Vagina (tissue), 2 donors: ENCODE measurements around the gene CCDC63. TPM values are rescaled to one million over a fixed set of nuclear protein-coding genes. Genes with fewer than 3 reads are reported as not detected.
"Not testable (repeated sequence)": the region's sequence is repeated elsewhere in the genome, so short reads cannot be mapped to it uniquely, and the experiment has no call there.

Experiments
- DNase-seq, 2 donors: peaks; one replicate each; pipeline ENCODE4 v3.0.0-alpha.2; 2017; ENCODE audit errors: extremely low spot score in 2 of 2
- H3K27ac ChIP-seq: fragments of 200-600 bp; sonication (generic); one replicate; pipeline ENCODE4 v1.5.1; 2019
- H3K27me3 ChIP-seq: fragments of 200-600 bp; sonication (generic); one replicate; pipeline ENCODE4 v1.5.1; 2019
- H3K36me3 ChIP-seq, 2 donors: fragments of 200-600 bp; sonication (generic); one replicate each; pipeline ENCODE4 v1.5.1; 2017 to 2019
- H3K4me1 ChIP-seq: fragments of 200-600 bp; sonication (generic); one replicate; pipeline ENCODE4 v1.5.1; 2019
- H3K4me3 ChIP-seq, 2 donors: fragments of 200-600 bp; sonication (generic); 1 replicate in 1 of 2; 2 replicates in 1 of 2; pipeline ENCODE4 v1.5.1; 2016 to 2019
- H3K9me3 ChIP-seq: fragments of 200-600 bp; sonication (generic); one replicate; pipeline ENCODE4 v1.5.1; 2019
- POLR2A ChIP-seq, 2 donors: fragments of 450-650 bp; IDR thresholded peaks; one replicate each; pipeline ENCODE4 v1.6.1; 2017; ENCODE audit warnings: antibody characterized with exemption in 2 of 2, mild to moderate bottlenecking in 2 of 2, moderate library complexity in 2 of 2
- POLR2AphosphoS5 ChIP-seq, 2 donors: sonication (generic); formaldehyde crosslinking; IDR thresholded peaks; one replicate each; pipeline ENCODE4 v1.9.0; 2017; ENCODE audit warnings: antibody characterized with exemption in 2 of 2, mild to moderate bottlenecking in 2 of 2, low read depth in 1 of 2; ENCODE audit not compliant: insufficient read depth in 1 of 2
- intact Hi-C: fragments of 100-400 bp; cut with DNase I; formaldehyde crosslinking; loops from one replicate; pipeline ENCODE4 v1.15.1; 2023
- total RNA-seq: library from RNA; depleted of rRNA; stranded (reverse); fragments of >200 nt; gene quantifications from one replicate; pipeline ENCODE4 v1.2.3, GENCODE V29; 2016

Gene CCDC63
- total RNA-seq, 1 donor from 2014 or later, result not detected

- H3K36me3 ChIP-seq, result no peaks in the 10 kb centered on the region
- no peak overlapping the region for H3K27ac ChIP-seq
- TF ChIP-seq POLR2AphosphoS5 (IDR thresholded peaks at IDR 0.05; ENCODE audit: insufficient read depth in 1 of 2, low read depth in 1 of 2) (no peak), POLR2A (IDR thresholded peaks at IDR 0.05) (no peak)
- no peak overlapping the region for H3K4me3 ChIP-seq
- DNase-seq, result no peak
- no peaks in the 10 kb centered on the region for H3K9me3 ChIP-seq
- intact Hi-C loops, result no loop called here
- H3K27me3 ChIP-seq, result no peaks in the 10 kb centered on the region
- H3K4me1 ChIP-seq, result no peaks in the 10 kb centered on the region
These were observed 101.3 kb downstream of the CCDC63 start for GRCh38 chr12:110948041-110948440.

GRCh38 chr12:110950466-110950865 is 103.7 kb downstream of the CCDC63 start:
- H3K27ac ChIP-seq, H3K27me3 ChIP-seq, H3K4me3 ChIP-seq, DNase-seq, H3K9me3 ChIP-seq, H3K4me1 ChIP-seq, H3K36me3 ChIP-seq, intact Hi-C loops: not testable (repeated sequence)

- H3K4me1 ChIP-seq, H3K9me3 ChIP-seq, H3K36me3 ChIP-seq, intact Hi-C loops, H3K4me3 ChIP-seq, H3K27me3 ChIP-seq, H3K27ac ChIP-seq, DNase-seq: not testable (repeated sequence)
These were observed 104.1 kb downstream of the CCDC63 start for GRCh38 chr12:110950867-110951266.

Other genes with a start within 250 kb of the CCDC63 start
- 31.4 TPM for gene TCTN1, start 232.9 kb upstream of the CCDC63 start, total RNA-seq
- gene HVCN1, start 157.9 kb upstream of the CCDC63 start, total RNA-seq, result 7.6 TPM
- gene PPP1CC, start 104.1 kb upstream of the CCDC63 start, total RNA-seq, result 87.9 TPM
- gene MYL2, start 73.6 kb downstream of the CCDC63 start, total RNA-seq, result not detected
- 0.49 TPM for gene CUX2, start 187.2 kb downstream of the CCDC63 start, total RNA-seq